Choroid plexus epithelial cell (primary cell): ENCODE data around the gene BAZ2A.

Experiments
- DNase-seq: peaks from one replicate; pipeline ENCODE4 v3.0.0-alpha.2; 2010; ENCODE audit warnings: low read depth
- H3K4me3 ChIP-seq: 2 replicates; pipeline ENCODE4 v1.5.1; 2011; ENCODE audit warnings: low read depth, mild to moderate bottlenecking, control low read depth, low read length, moderate library complexity
- TF ChIP-seq, protein P1 (sequence below): conservative IDR thresholded peaks from 2 replicates; pipeline ENCODE4 v1.5.1; 2011; ENCODE audit warnings: low read depth, mild to moderate bottlenecking, control low read depth, inconsistent platforms, low read length, moderate library complexity

The BAZ2A gene

GRCh38 chr12:56614627-56615026 is 15.5 kb downstream of the BAZ2A start:
- no peak for DNase-seq
- no peak overlapping the region for H3K4me3 ChIP-seq
- TF ChIP-seq, protein P1, sequence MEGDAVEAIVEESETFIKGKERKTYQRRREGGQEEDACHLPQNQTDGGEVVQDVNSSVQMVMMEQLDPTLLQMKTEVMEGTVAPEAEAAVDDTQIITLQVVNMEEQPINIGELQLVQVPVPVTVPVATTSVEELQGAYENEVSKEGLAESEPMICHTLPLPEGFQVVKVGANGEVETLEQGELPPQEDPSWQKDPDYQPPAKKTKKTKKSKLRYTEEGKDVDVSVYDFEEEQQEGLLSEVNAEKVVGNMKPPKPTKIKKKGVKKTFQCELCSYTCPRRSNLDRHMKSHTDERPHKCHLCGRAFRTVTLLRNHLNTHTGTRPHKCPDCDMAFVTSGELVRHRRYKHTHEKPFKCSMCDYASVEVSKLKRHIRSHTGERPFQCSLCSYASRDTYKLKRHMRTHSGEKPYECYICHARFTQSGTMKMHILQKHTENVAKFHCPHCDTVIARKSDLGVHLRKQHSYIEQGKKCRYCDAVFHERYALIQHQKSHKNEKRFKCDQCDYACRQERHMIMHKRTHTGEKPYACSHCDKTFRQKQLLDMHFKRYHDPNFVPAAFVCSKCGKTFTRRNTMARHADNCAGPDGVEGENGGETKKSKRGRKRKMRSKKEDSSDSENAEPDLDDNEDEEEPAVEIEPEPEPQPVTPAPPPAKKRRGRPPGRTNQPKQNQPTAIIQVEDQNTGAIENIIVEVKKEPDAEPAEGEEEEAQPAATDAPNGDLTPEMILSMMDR = no peak

DNA sequence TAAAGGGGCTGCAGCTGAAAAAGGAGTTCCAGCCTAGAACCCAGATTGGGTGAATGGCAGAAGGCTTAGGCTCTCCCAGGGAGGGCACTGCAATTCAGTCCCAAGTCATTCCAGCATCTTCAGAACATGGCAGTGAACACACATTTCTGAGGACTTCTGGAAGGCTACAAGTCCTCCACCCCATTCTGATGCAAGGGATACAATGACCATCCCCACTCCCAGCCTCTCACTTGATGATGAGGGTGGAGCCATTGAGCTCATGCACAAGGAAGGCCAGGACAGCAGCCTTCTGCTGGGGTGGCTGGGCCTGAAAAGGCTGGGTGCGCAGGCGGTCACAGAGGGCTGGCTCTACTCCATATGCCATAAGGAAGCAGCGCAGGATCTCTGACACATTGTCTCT is 25.8 kb downstream of the BAZ2A start:
- DNase-seq = no peak
- no peak overlapping the region for H3K4me3 ChIP-seq
- TF ChIP-seq, protein P1 = no peak

DNA sequence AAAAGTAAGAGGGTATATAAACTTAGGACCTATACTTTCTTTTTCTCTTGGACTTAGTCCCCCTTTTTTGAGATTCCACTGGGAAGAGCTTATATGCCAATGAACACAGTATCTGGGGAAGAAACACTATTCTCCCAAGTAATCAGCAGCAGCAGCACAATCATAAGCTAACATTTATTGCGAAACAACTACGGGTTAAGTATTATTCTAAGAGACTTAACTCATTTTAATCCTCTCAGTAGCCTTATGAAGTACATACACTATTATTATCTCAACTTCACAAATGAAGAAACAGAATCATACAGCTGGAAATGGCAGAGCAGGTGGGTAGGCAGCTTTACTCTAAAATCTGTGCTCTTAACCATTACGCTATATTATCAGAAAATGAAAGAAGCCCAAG is 27.9 kb downstream of the BAZ2A start:
- TF ChIP-seq, protein P1 = no peak
- H3K4me3 ChIP-seq = no peak overlapping the region
- peak; percentile 28 for DNase-seq

DNA sequence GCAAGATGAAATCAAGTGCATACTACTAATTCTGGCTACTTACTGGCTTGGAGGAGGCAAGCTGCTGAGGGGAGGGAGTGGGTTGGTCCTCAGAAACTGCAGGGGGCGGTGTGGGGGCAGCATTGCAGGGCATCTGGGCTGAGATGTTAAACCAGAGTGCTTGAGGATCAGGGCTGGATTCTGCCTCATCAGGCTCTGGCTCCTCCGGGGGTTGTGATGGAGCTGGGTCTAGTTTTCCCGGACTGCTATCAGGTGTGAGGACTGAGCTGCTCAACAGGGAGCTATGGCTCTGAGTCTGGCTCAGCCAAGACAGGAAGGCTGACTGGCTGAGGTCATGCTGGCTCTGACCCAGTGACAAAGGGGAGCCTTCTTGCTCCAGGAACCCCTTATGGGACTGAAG is 28.6 kb downstream of the BAZ2A start:
- DNase-seq = peak; percentile 36
- no peak overlapping the region for H3K4me3 ChIP-seq
- TF ChIP-seq, protein P1 = peak; percentile 27

GRCh38 chr12:56600753-56601152 is 29.4 kb downstream of the BAZ2A start:
- TF ChIP-seq, protein P1 = no peak
- DNase-seq = no peak
- H3K4me3 ChIP-seq = no peak overlapping the region

- TF ChIP-seq, protein P1 = no peak
- DNase-seq = no peak
- no peak overlapping the region for H3K4me3 ChIP-seq
Observed at GRCh38 chr12:56599797-56600196, 30.3 kb downstream of the BAZ2A start.

DNA sequence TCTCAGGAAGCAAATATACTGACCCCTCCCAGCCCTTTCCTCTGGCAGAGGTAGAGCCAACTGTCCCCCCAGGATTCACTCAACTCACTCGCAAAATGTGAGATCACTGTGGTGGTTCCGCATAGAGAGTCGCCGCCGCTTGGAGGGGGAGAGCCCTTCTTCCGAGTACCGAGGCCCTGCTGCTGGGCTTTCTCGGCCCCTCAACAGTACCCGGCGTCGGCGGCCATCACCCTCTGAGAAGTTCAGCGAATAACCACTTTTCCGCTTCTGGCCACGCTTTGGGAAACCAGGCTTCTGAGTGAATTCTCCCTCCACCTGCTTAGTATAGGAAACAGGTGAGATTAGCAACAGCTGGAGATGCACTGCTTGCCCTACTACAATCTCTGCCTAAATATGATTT is 31.1 kb downstream of the BAZ2A start:
- TF ChIP-seq, protein P1 = no peak
- no peak overlapping the region for H3K4me3 ChIP-seq
- no peak for DNase-seq
